Keratinocyte (primary cell): ENCODE measurements around the gene RAD23B. TPM values are rescaled to one million over a fixed set of nuclear protein-coding genes. Genes with fewer than 3 reads are reported as not detected.

Source experiments
- DNase-seq: peaks from one replicate; pipeline ENCODE4 v3.0.0-alpha.2; 2011; ENCODE audit warnings: low read depth, missing footprints, low spot score
- FAIRE-seq: peaks from 2 replicates; lab custom pipeline; 2011; peaks lifted over from hg19 to GRCh38; lab: Jason Lieb, UNC
- H2AFZ ChIP-seq: 2 replicates; pipeline ENCODE4 v1.6.0; 2012; ENCODE audit warnings: low read length, control low read depth, inconsistent platforms; ENCODE audit not compliant: control insufficient read depth
- H3K27ac ChIP-seq: 2 replicates; pipeline ENCODE4 v1.5.1; 2011; ENCODE audit warnings: low read length; ENCODE audit not compliant: control insufficient read depth, insufficient read depth
- H3K27me3 ChIP-seq: 3 replicates; pipeline ENCODE4 v1.6.0; 2011; ENCODE audit warnings: low read length; ENCODE audit not compliant: control insufficient read depth, insufficient read depth; ENCODE audit errors: extremely low read depth
- H3K36me3 ChIP-seq, 2 experiments: 2 replicates in 1 of 2; 3 replicates in 1 of 2; pipeline ENCODE4 v1.5.1; 2011; ENCODE audit warnings: low read length in 2 of 2, mild to moderate bottlenecking in 1 of 2; ENCODE audit not compliant: control insufficient read depth in 2 of 2, insufficient read depth in 2 of 2; ENCODE audit errors: extremely low read depth in 1 of 2
- H3K4me1 ChIP-seq: 3 replicates; pipeline ENCODE4 v1.5.1; 2011; ENCODE audit warnings: low read length; ENCODE audit not compliant: control insufficient read depth, insufficient read depth; ENCODE audit errors: extremely low read depth
- H3K4me2 ChIP-seq: 3 replicates; pipeline ENCODE4 v1.6.0; 2011; ENCODE audit warnings: low read depth, low read length; ENCODE audit not compliant: control insufficient read depth, insufficient read depth; ENCODE audit errors: extremely low read depth
- H3K4me3 ChIP-seq, 3 experiments: fragments of 200-600 bp in 1 of 3; sonication (generic) in 1 of 3; 2 replicates in 2 of 3; 3 replicates in 1 of 3; pipeline ENCODE4 v1.5.1; 2011 to 2016; ENCODE audit warnings: low read length in 3 of 3, mild to moderate bottlenecking in 3 of 3, control low read depth in 2 of 3, inconsistent platforms in 1 of 3, low read depth in 1 of 3, mixed read lengths in 1 of 3, mixed run types in 1 of 3, moderate library complexity in 1 of 3; ENCODE audit not compliant: control insufficient read depth in 2 of 3, insufficient read depth in 2 of 3; ENCODE audit errors: extremely low read depth in 1 of 3
- H3K79me2 ChIP-seq: 2 replicates; pipeline ENCODE4 v1.6.0; 2012; ENCODE audit warnings: low read length; ENCODE audit not compliant: control insufficient read depth, insufficient read depth
- H3K9ac ChIP-seq: 3 replicates; pipeline ENCODE4 v1.6.0; 2011; ENCODE audit warnings: low read length; ENCODE audit not compliant: control insufficient read depth, insufficient read depth; ENCODE audit errors: extremely low read depth
- H3K9me1 ChIP-seq: 3 replicates; pipeline ENCODE4 v1.6.0; 2011; ENCODE audit warnings: low read length; ENCODE audit not compliant: control insufficient read depth, insufficient read depth; ENCODE audit errors: extremely low read depth
- H3K9me3 ChIP-seq: 2 replicates; pipeline ENCODE4 v1.5.1; 2012; ENCODE audit warnings: low read depth, low read length; ENCODE audit not compliant: control insufficient read depth
- H4K20me1 ChIP-seq: 3 replicates; pipeline ENCODE4 v1.6.0; 2011; ENCODE audit warnings: low read length; ENCODE audit not compliant: control insufficient read depth, insufficient read depth; ENCODE audit errors: extremely low read depth
- EZH2 ChIP-seq: IDR thresholded peaks from one replicate; pipeline ENCODE4 v1.6.1; 2012; ENCODE audit warnings: inconsistent platforms, mild to moderate bottlenecking, low read length, moderate library complexity
- dilution Hi-C: fragments of 300-500 bp; cut with MboI; formaldehyde crosslinking; loops from one replicate; pipeline ENCODE4 v1.7.0; 2020; ENCODE audit warnings: low sequenced_read_pairs; ENCODE audit not compliant: extremely low pct_ligation_motif_present
- polyA plus RNA-seq, 5 experiments: library from polyadenylated mRNA; depleted of rRNA in 3 of 5; stranded (reverse) in 3 of 5; stranded (forward) in 1 of 5; unstranded in 1 of 5; fragments of >200 nt; gene quantifications; 1 replicate in 1 of 5; 2 replicates in 3 of 5; 3 replicates in 1 of 5; pipeline versions ENCODE4 v1.2.1 to v1.2.3, GENCODE V29; 2011 to 2012; ENCODE audit warnings: missing spikeins in 2 of 5, low read depth in 1 of 5, low replicate concordance in 1 of 5
- TF ChIP-seq, protein P1 (sequence below), 3 experiments: IDR thresholded peaks in 1 of 3; conservative IDR thresholded peaks in 1 of 3; optimal IDR thresholded peaks in 1 of 3; 2 replicates in 2 of 3; 3 replicates in 1 of 3; pipeline versions ENCODE3 to v1.5.1; 2011; ENCODE audit warnings: low read length in 3 of 3, mild to moderate bottlenecking in 3 of 3, moderate library complexity in 2 of 3, control low read depth in 1 of 3, inconsistent platforms in 1 of 3; ENCODE audit not compliant: insufficient read depth in 2 of 3; ENCODE audit errors: extremely low read depth in 1 of 3

RAD23B gene
- polyA plus RNA-seq, 1 donor (not counting 4 experiments of a cell fraction or from before 2014, with no cell fraction given), result 168 TPM

DNA sequence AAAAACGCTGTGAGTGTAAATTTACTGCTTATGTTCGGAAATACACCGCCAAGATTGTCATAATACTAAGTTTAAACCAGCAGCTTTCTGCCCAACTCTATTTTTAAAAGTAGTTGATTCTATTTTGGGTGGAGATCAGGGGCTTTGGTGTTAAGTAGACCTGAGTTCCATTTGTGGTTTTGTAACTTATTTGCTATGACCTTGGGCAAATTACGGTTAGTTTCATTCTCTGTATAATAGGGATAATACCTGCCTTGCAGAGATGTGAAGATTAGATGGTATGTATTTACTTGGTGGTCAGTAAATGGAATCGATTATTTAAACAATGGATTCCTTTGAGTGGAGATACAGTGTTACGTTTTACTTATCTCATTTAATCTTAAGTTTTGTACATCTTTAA lies 1.6 kb downstream of the RAD23B start:
- Histone ChIP-seq H3K9me1 (peaks cover 2% of the 10 kb centered on the region), H3K9ac (peak overlapping the region; percentile 98), H3K4me2 (peak overlapping the region; percentile 95), H3K27ac (peak overlapping the region; percentile 93), H2AFZ (no peak overlapping the region), H3K4me3 (peak overlapping the region; percentile 70 to 97 (median 93)), H3K4me1 (peaks cover 34% of the 10 kb centered on the region), H4K20me1 (peaks cover 43% of the 10 kb centered on the region), H3K79me2 (peaks cover 66% of the 10 kb centered on the region), H3K36me3 (no peaks in the 10 kb centered on the region), H3K9me3 (no peaks in the 10 kb centered on the region), H3K27me3 (no peaks in the 10 kb centered on the region)
- no peak for DNase-seq
- no peak for FAIRE-seq
- dilution Hi-C loops, result no loop called here
- TF ChIP-seq, protein P1, sequence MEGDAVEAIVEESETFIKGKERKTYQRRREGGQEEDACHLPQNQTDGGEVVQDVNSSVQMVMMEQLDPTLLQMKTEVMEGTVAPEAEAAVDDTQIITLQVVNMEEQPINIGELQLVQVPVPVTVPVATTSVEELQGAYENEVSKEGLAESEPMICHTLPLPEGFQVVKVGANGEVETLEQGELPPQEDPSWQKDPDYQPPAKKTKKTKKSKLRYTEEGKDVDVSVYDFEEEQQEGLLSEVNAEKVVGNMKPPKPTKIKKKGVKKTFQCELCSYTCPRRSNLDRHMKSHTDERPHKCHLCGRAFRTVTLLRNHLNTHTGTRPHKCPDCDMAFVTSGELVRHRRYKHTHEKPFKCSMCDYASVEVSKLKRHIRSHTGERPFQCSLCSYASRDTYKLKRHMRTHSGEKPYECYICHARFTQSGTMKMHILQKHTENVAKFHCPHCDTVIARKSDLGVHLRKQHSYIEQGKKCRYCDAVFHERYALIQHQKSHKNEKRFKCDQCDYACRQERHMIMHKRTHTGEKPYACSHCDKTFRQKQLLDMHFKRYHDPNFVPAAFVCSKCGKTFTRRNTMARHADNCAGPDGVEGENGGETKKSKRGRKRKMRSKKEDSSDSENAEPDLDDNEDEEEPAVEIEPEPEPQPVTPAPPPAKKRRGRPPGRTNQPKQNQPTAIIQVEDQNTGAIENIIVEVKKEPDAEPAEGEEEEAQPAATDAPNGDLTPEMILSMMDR (optimal IDR thresholded peaks at IDR 0.05 in 1 of 3, IDR thresholded peaks at IDR 0.05 in 1 of 3, conservative IDR thresholded peaks at IDR 0.05 in 1 of 3; ENCODE audit: extremely low read depth in 1 of 3, insufficient read depth in 2 of 3, low read length in 3 of 3), result no peak
- no peak for TF ChIP-seq EZH2

DNA sequence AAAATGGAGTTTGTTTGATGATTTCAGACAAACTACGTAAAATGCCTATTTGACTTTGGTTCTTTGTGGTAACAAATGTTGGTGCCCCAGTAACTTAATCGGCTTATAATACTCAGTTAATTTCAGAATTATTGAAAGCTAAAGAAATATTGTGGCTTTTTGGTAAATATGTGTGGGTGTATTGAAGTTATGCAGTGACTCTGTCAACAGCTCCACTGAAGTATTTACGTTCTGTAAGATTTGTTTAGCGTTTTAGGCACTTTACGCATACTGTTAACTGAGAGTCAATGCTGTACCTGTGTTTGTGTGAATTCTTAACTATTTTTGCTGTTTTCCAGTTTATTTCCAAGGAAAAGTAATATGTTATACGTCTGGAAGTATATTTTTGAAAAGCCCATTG lies 2.2 kb downstream of the RAD23B start:
- Histone ChIP-seq H3K27ac (peak overlapping the region; percentile 93), H3K4me3 (peak overlapping the region; percentile 70 to 97 (median 93)), H3K9me1 (peaks cover 2% of the 10 kb centered on the region), H3K27me3 (no peaks in the 10 kb centered on the region), H3K4me1 (peaks cover 31% of the 10 kb centered on the region), H4K20me1 (peaks cover 50% of the 10 kb centered on the region), H2AFZ (no peak overlapping the region), H3K79me2 (peaks cover 72% of the 10 kb centered on the region), H3K36me3 (no peaks in the 10 kb centered on the region), H3K9me3 (no peaks in the 10 kb centered on the region), H3K4me2 (peak overlapping the region; percentile 95), H3K9ac (peak overlapping the region; percentile 98)
- TF ChIP-seq, protein P1 (optimal IDR thresholded peaks at IDR 0.05 in 1 of 3, IDR thresholded peaks at IDR 0.05 in 1 of 3, conservative IDR thresholded peaks at IDR 0.05 in 1 of 3; ENCODE audit: extremely low read depth in 1 of 3, insufficient read depth in 2 of 3, low read length in 3 of 3), result no peak
- TF ChIP-seq EZH2, result no peak
- FAIRE-seq, result no peak
- dilution Hi-C loops, result no loop called here
- DNase-seq, result no peak
